GM18499 (cell line): ENCODE results near the gene STRBP.
"Not testable (repeated sequence)": the region's sequence is repeated elsewhere in the genome, so short reads cannot be mapped to it uniquely, and the experiment has no call there.

Source experiments
- ATAC-seq: cut with Tn5 transposase; IDR thresholded peaks from one replicate; pipeline ENCODE4 v1.9.1; 2021; ENCODE audit warnings: moderate number of reproducible peaks; ENCODE audit not compliant: insufficient read depth, unreplicated experiment

The STRBP gene

GRCh38 chr9:123251741-123252140, 16.6 kb downstream of the STRBP start:
- ATAC-seq, result no peak

- no peak for ATAC-seq
Measured at GRCh38 chr9:123251324-123251723, 17.1 kb downstream of the STRBP start.

- ATAC-seq, result no peak
Measured at GRCh38 chr9:123250504-123250903, 17.9 kb downstream of the STRBP start.

- ATAC-seq, result not testable (repeated sequence)
Measured at GRCh38 chr9:123249162-123249561, 19.2 kb downstream of the STRBP start.

- ATAC-seq, result no peak
Measured at GRCh38 chr9:123248630-123249029, 19.8 kb downstream of the STRBP start.

- no peak for ATAC-seq
Measured at GRCh38 chr9:123246534-123246933, 21.9 kb downstream of the STRBP start.

- ATAC-seq, result no peak
Measured at GRCh38 chr9:123239726-123240125, 28.7 kb downstream of the STRBP start.

GRCh38 chr9:123238365-123238764, 30.0 kb downstream of the STRBP start:
- no peak for ATAC-seq

- ATAC-seq, result no peak
Measured at GRCh38 chr9:123237220-123237619, 31.2 kb downstream of the STRBP start.

- ATAC-seq, result no peak
Measured at GRCh38 chr9:123235448-123235847, 32.9 kb downstream of the STRBP start.

- no peak for ATAC-seq
Measured at GRCh38 chr9:123234853-123235252, 33.5 kb downstream of the STRBP start.

GRCh38 chr9:123232332-123232731, 36.1 kb downstream of the STRBP start:
- no peak for ATAC-seq

GRCh38 chr9:123231421-123231820, 37.0 kb downstream of the STRBP start:
- ATAC-seq, result no peak

- ATAC-seq, result no peak
Measured at GRCh38 chr9:123228967-123229366, 39.4 kb downstream of the STRBP start.

- ATAC-seq, result no peak
Measured at GRCh38 chr9:123225995-123226394, 42.4 kb downstream of the STRBP start.

GRCh38 chr9:123225374-123225813, 43.0 kb downstream of the STRBP start:
- ATAC-seq, result peak; percentile 87

- ATAC-seq, result no peak
Measured at GRCh38 chr9:123220127-123220526, 48.3 kb downstream of the STRBP start.

GRCh38 chr9:123218831-123219230, 49.6 kb downstream of the STRBP start:
- no peak for ATAC-seq

GRCh38 chr9:123217128-123217654, 51.2 kb downstream of the STRBP start:
- ATAC-seq, result no peak

- no peak for ATAC-seq
Measured at GRCh38 chr9:123216251-123216797, 52.1 kb downstream of the STRBP start.

- ATAC-seq, result no peak
Measured at GRCh38 chr9:123211081-123211480, 57.3 kb downstream of the STRBP start.

- no peak for ATAC-seq
Measured at GRCh38 chr9:123208626-123209174, 59.7 kb downstream of the STRBP start.
